OCI-LY3 (cell line): ENCODE results near the gene MET.

Source experiments
- H2AFZ ChIP-seq: fragments of 200-600, 300-600 bp; shearing (Covaris generic); 2 replicates; pipeline ENCODE4 v1.6.0; 2014; ENCODE audit warnings: antibody characterized with exemption, low read depth, low read length
- H3K27ac ChIP-seq: fragments of 200-600, 300-600 bp; sonication (generic); 2 replicates; pipeline ENCODE4 v1.5.1; 2014; ENCODE audit warnings: mild to moderate bottlenecking, low read length, moderate library complexity, mixed read lengths
- H3K27me3 ChIP-seq: fragments of 200-600, 300-600 bp; sonication (generic); 2 replicates; pipeline ENCODE4 v1.6.1; 2014; ENCODE audit warnings: low read depth, low read length, mixed read lengths
- H3K36me3 ChIP-seq: fragments of 200-600, 300-600 bp; sonication (generic); replicated peaks from 2 replicates; pipeline ENCODE3; 2014; ENCODE audit warnings: low read depth, low read length, mixed read lengths
- H3K4me1 ChIP-seq: fragments of 300-600, 200-600 bp; sonication (generic); 2 replicates; pipeline ENCODE4 v1.6.1; 2014; ENCODE audit warnings: low read length, mixed read lengths
- H3K4me2 ChIP-seq: fragments of 200-600, 300-600 bp; sonication (generic); 2 replicates; pipeline ENCODE4 v1.6.1; 2014; ENCODE audit warnings: low read length, mixed read lengths
- H3K4me3 ChIP-seq: fragments of 300-600, 200-600 bp; sonication (generic); 2 replicates; pipeline ENCODE4 v1.5.1; 2014; ENCODE audit warnings: antibody characterized with exemption, mild to moderate bottlenecking, low read length, moderate library complexity
- H3K79me2 ChIP-seq: fragments of 300-600, 200-600 bp; shearing (Covaris generic); 2 replicates; pipeline ENCODE4 v1.6.1; 2014; ENCODE audit warnings: mild to moderate bottlenecking, low read length, mixed read lengths
- H3K9ac ChIP-seq: fragments of 300-600, 200-600 bp; shearing (Covaris generic); 2 replicates; pipeline ENCODE4 v1.6.0; 2014; ENCODE audit warnings: mild to moderate bottlenecking, low read length, moderate library complexity
- H3K9me3 ChIP-seq: fragments of 200-600, 300-600 bp; shearing (Covaris generic); 2 replicates; pipeline ENCODE4 v1.6.1; 2014; ENCODE audit warnings: low read length, mixed read lengths; ENCODE audit not compliant: insufficient read depth
- H4K20me1 ChIP-seq: fragments of 200-600, 300-600 bp; sonication (generic); 2 replicates; pipeline ENCODE4 v1.6.1; 2016; ENCODE audit warnings: low read length, mixed read lengths; ENCODE audit not compliant: insufficient read depth
- EZH2phosphoT487 ChIP-seq: fragments of 200-600 bp; shearing (Covaris generic); IDR thresholded peaks from 2 replicates; pipeline ENCODE4 v1.6.1; 2018; ENCODE audit warnings: antibody characterized with exemption, mixed run types, low read depth
- TF ChIP-seq, protein P1 (sequence below): fragments of 200-600, 300-600 bp; sonication (generic); IDR thresholded peaks from 2 replicates; pipeline ENCODE4 v1.5.1; 2014; ENCODE audit warnings: antibody characterized with exemption, low read length, low read depth

Gene MET

DNA sequence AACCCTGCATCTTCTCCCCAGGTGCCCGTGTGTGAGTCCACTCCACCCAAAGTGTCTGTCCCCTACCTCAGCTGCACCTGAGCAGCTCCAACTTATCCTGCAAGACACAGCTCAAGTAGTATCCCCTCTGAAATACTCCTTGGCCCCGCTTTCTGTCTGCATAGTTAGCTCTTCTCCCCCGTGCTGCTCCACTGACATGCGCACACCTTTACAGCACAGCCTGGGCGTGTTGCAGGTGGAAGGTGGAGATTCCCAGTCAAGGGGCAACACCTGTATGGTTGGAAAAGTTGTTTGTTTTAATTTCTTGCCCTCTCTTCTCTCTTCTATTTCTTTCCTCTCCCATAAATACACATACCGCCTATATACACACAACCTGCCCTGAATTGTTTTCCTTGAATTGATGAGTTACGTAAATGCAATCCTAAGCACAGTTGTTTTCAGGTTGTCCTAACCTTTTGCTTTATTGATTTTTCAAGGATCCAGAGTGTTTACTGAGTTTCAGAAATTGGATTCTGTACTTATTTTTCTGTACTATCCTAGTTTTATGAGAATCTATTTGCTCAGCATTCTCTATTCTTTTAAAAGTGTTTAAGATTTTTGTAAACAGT, 14.9 kb downstream of the MET start:
- Histone ChIP-seq H3K4me2 (no peak overlapping the region), H3K4me3 (no peak overlapping the region), H3K36me3 (peaks cover 18% of the 10 kb centered on the region), H3K9me3 (no peaks in the 10 kb centered on the region), H3K27ac (no peak overlapping the region), H4K20me1 (peaks cover 47% of the 10 kb centered on the region), H3K27me3 (peaks cover 12% of the 10 kb centered on the region), H3K79me2 (peaks cover 79% of the 10 kb centered on the region), H3K9ac (no peak overlapping the region), H2AFZ (no peak overlapping the region), H3K4me1 (peaks cover 60% of the 10 kb centered on the region)
- TF ChIP-seq EZH2phosphoT487, result no peak
- TF ChIP-seq, protein P1, sequence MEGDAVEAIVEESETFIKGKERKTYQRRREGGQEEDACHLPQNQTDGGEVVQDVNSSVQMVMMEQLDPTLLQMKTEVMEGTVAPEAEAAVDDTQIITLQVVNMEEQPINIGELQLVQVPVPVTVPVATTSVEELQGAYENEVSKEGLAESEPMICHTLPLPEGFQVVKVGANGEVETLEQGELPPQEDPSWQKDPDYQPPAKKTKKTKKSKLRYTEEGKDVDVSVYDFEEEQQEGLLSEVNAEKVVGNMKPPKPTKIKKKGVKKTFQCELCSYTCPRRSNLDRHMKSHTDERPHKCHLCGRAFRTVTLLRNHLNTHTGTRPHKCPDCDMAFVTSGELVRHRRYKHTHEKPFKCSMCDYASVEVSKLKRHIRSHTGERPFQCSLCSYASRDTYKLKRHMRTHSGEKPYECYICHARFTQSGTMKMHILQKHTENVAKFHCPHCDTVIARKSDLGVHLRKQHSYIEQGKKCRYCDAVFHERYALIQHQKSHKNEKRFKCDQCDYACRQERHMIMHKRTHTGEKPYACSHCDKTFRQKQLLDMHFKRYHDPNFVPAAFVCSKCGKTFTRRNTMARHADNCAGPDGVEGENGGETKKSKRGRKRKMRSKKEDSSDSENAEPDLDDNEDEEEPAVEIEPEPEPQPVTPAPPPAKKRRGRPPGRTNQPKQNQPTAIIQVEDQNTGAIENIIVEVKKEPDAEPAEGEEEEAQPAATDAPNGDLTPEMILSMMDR, result no peak

DNA sequence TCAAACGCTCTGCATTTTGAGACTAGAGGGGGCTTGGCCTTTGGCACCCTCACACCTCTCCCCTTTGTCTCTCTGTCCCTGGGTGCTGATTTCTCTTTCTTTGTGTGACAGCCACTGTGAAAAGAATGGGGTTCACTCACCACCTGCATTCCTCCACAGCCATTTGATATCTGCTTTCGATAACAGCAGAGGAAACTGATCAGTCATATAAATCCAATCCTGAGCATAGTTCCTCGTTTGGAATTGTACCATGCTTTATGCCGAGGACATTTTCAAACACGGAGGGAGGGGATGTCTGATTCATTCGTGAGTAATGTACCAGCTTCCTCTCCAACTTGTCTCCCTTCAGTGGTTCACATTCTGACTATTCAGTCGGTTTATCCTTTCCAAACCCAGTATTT, 15.8 kb downstream of the MET start:
- Histone ChIP-seq H3K79me2 (peaks cover 76% of the 10 kb centered on the region), H3K4me1 (peaks cover 60% of the 10 kb centered on the region), H2AFZ (no peak overlapping the region), H3K4me3 (no peak overlapping the region), H3K4me2 (peak overlapping the region; percentile 32), H4K20me1 (peaks cover 41% of the 10 kb centered on the region), H3K9me3 (no peaks in the 10 kb centered on the region), H3K27ac (no peak overlapping the region), H3K27me3 (peaks cover 12% of the 10 kb centered on the region), H3K36me3 (peaks cover 15% of the 10 kb centered on the region), H3K9ac (no peak overlapping the region)
- TF ChIP-seq, protein P1, result no peak
- no peak for TF ChIP-seq EZH2phosphoT487

DNA sequence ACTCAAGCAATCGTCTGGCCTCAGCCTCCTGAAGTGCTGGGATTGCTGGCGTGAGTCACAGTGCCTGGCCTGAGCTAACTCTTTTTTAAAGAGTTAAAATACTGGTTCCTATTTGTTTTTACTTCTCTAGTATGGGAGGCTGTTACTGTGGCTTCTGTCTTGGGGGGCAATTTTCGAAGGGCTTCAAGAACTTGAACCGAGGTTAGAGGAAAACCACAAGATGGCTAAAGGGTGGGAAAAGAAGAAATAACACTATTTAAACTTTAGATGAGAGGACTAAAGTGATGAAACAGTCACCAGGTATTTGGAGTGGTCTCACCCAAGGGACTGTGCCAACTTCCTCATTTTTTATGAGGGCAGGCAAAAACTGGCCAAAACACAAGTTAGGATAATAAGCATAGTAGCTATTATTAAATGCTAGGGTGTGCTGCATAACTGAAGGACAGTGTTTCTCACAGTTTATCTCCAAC, 17.8 kb downstream of the MET start:
- H3K9ac ChIP-seq, result no peak overlapping the region
- peaks cover 8% of the 10 kb centered on the region for H3K36me3 ChIP-seq
- H2AFZ ChIP-seq, result no peak overlapping the region
- peaks cover 30% of the 10 kb centered on the region for H4K20me1 ChIP-seq
- H3K4me1 ChIP-seq, result peaks cover 52% of the 10 kb centered on the region
- peaks cover 67% of the 10 kb centered on the region for H3K79me2 ChIP-seq
- peak overlapping the region; percentile 40 for H3K4me2 ChIP-seq
- no peak overlapping the region for H3K27ac ChIP-seq
- TF ChIP-seq, protein P1, result no peak
- TF ChIP-seq EZH2phosphoT487, result no peak
- H3K9me3 ChIP-seq, result no peaks in the 10 kb centered on the region
- H3K27me3 ChIP-seq, result peaks cover 3% of the 10 kb centered on the region
- H3K4me3 ChIP-seq, result no peak overlapping the region

DNA sequence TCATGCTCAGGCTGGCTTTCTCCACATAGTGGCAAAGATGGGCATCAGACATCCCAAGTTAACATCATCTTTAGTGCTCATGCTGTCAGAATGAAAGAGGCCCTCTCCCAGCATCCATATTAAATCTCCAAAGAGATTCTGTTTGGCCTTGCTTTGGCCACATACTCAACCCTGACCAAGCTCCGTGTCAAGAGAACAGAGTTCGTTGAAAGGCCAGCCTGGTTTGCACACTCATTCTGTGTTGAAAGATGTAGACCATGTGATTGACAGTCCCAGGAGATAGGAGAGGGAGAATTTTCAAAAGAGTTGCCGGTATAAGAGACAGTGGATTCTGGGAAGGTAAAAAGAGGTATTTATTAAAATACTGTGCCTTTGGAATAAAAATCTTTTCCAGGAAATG, 19.7 kb downstream of the MET start:
- no peak overlapping the region for H3K9ac ChIP-seq
- H3K27ac ChIP-seq, result no peak overlapping the region
- no peak for TF ChIP-seq EZH2phosphoT487
- TF ChIP-seq, protein P1, result no peak
- peaks cover 51% of the 10 kb centered on the region for H3K79me2 ChIP-seq
- H4K20me1 ChIP-seq, result peaks cover 17% of the 10 kb centered on the region; the same call in 1 of the 2 replicates
- no peak overlapping the region for H2AFZ ChIP-seq
- no peak overlapping the region for H3K4me3 ChIP-seq
- peaks cover 18% of the 10 kb centered on the region for H3K36me3 ChIP-seq
- H3K4me1 ChIP-seq, result peaks cover 52% of the 10 kb centered on the region
- no peak overlapping the region for H3K4me2 ChIP-seq
- no peaks in the 10 kb centered on the region for H3K9me3 ChIP-seq
- no peaks in the 10 kb centered on the region for H3K27me3 ChIP-seq
